Stimulated activated CD4-positive, alpha-beta T cell treated with anti-CD3 and anti-CD28 coated beads, Interleukin-1b, Interleukin-23, amount 100 ng/mL, for 24 hours (primary cell): ENCODE results near the gene PSMC5.
"Not testable (repeated sequence)": the region's sequence is repeated elsewhere in the genome, so short reads cannot be mapped to it uniquely, and the experiment has no call there.

Experiments used
- DNase-seq, 4 experiments: peaks; one replicate each; pipeline ENCODE4 v3.0.0-alpha.2; 2020; ENCODE audit warnings: low read depth in 4 of 4, low spot score in 1 of 4

PSMC5 gene

DNA sequence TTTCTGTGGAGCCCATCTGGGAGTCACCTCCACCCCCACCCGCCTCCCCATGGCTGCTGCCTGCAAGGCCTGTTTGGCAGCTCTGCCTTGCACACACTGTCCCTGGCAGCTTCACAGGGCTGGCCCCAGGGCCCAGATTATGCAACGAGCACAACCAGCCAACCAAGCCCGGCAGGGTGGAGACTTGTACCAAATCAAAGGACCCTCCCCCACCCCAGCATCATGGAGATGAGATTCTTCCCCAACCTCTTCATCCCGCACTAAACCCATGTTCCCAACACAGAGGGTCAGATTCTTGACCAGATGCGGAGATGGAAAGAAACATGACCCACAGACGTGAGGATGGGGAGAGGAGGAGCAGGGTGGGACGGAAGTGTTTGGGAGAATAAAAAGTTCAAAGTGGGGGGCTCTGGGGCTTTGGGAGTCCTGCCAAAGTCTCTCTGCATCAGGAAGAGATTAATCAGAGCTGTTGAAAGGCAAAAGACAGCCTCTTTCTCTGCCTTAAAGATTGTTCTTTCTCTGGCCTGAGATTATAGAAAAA is 11.5 kb downstream of the PSMC5 start:
- DNase-seq = no peak

DNA sequence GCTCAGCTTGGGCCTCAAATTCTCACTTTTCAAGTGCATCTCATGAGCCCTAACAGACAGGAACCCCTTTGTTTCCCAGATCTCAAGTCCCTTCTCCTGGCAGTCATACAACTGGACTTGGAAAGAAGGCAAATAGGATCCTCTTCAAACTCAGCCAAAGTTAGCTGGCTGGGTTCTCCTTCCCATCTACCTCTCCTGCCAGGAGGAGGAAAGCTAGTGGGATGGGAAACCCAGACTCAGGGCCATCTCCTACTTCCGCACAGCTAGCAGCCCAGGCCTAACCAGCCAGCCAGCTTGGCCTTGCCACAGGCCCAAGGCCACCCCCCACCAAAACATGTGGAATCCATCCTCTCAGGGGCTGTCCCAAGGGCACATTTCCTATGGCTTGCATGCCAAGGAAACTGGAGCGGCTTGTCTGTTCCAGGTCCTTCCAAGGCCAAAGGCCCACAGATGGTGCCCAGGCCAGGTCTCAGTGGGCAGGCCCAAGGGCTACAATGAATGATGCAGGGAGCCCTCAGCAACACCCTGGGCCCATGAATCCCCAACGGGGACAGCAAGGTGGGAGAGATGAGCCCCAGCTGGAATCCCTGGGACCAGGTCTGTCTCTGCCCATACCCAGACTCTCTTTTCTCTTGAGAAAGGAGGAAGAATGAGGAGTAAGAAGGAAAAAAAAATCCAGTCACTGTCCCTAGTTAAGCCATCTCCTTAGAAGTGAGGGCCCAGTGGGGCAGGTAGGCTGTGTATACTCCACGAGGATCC is 13.5 kb downstream of the PSMC5 start:
- no peak for DNase-seq

DNA sequence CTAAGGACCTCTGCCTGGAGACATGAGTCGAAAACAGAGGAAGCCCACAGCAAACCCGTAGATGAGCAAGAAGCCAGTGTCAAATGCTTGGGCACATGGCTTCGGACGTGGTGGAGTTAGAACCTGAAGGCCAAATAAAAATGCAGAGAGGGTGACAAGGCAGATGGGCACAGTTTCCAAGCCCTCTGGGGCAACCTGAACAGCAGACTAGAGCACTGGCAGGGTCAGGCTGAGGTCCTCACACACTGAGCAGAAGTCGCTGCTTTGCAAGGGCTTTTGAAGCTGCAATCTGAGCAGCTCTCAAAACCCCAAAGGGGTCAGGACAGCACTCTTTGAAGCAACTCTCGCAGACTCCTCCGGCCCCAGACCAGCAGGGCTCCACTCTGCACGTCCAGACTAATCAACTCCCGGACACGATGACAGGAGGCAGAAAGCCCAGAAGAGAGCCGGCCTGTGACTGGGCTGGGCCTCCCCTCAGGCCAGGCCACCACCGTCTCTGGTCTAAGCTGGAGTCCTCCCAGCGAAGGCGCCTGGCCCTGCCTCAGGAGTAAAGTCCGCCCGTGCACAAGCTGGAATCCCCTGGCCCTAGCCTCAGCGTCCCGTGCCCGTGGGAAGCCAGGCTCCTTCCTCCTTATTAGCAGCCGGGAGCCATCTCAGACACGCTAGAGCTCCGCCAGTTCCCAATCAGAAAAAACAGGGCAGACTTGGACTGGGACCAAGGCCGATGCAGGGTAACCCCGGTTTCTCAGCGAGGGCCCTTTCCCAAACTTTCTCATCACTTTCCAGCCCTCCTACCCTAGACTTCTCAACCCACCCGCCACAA is 14.3 kb downstream of the PSMC5 start:
- no peak for DNase-seq

DNA sequence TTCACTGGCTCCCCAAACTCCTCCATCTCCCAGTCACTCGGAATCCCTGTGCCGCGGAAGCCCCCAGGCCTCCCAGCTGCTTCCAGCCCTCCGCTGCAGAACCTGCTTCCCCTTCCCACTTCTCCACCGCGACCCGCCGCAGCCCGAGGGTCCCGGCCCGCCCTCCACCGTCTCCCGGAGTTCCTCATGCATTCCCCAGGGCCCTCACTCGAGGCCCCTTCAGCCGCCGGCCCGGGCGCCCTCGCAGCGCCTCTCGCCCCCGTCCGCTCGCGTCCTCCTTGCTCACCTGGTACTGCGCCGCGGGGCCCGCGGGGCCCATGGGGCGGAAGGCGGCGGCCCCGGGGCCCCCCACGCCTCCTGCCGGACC is 14.9 kb downstream of the PSMC5 start:
- DNase-seq = no peak

- peak; percentile 97 to 98 (median 98) for DNase-seq
Measured at GRCh38 chr17:63842540-63843386, 15.5 kb downstream of the PSMC5 start, which contains the start of gene SMARCD2. TSS of gene SMARCD2 (minus strand) at chr17:63842685. CDS start at chr17:63842674, 11 bp downstream.

DNA sequence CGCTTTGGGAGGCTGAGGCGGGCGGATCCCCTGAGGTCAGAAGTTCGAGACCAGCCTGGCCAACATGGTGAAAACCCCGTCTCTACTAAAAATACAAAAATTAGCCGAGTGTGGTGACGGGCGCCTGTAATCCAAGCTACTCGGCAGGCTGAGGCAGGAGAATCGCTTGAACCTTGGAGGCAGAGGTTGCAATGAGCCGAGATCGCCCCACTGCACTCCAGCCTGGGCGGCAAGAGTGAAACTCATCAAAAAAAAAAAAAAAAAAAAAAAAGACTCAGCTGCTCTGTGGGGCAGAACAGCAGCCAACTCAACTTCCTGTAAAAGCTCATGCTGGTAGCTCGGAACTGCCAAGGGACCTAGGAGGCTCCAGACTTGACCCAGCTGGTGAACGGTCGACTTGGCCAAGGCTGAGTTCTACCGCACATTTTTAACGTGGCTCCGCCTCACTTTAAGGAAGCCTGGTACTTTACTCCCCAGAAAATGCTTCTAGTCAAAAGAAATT is 16.2 kb downstream of the PSMC5 start:
- not testable (repeated sequence) for DNase-seq

DNA sequence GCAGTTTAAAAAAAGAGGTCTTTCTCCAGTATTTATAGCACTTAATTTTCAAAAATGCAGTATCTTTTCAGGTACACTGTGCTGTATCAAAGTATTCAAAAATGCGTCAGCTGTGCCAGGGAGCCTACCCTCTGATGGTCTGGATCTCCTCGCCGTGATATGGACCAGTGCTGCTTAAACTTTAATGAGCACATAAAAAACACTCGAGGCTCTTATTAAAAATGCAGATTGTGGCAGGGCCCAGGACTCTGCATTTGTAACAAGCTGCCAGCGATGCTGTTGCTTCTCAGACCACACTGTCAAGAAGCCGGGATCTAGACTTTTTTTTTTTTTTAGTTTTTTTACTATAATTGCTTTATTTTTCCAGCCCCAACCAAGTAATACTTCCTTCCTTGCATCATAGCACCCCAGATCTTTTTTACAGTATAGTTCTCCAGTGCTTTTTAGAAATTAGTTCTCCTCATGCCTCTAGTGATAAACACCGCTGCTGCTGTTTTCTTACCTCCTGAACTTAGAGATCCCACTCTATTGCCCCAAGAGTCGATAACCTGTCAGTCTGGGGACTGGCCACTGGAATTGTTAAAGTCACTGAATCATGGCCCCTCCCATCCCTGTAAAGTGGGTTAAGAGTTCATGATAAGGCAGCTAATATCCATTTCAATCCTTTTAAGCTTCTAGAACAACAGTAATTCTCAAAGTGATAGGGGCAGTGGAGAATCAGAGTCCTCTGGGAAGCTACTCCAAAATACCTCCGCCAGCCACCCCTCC is 16.9 kb downstream of the PSMC5 start:
- no peak for DNase-seq

DNA sequence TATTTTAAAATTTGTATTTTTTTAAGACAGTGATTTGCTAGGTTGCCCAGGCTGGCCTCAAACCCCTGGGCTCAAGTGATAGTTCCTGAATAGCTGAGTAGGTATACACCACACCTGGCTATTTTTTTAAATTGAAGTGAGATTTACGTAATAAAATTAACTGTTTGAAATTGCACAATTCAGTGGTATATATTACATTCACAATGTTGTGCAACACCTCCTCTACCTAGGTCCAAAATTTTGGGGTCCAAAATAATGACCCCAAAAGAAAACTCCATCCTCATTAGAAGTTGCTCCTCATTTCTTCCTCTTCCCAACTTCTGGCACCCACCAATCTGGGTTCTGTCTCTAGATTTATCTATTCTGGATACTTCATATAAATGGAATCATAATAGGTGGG is 18.3 kb downstream of the PSMC5 start:
- no peak for DNase-seq

GRCh38 chr17:63847525-63848249 is 20.5 kb downstream of the PSMC5 start:
- no peak for DNase-seq

- peak; percentile 93 to 97 (median 96) for DNase-seq
Measured at GRCh38 chr17:63848834-63849689, 21.8 kb downstream of the PSMC5 start.

DNA sequence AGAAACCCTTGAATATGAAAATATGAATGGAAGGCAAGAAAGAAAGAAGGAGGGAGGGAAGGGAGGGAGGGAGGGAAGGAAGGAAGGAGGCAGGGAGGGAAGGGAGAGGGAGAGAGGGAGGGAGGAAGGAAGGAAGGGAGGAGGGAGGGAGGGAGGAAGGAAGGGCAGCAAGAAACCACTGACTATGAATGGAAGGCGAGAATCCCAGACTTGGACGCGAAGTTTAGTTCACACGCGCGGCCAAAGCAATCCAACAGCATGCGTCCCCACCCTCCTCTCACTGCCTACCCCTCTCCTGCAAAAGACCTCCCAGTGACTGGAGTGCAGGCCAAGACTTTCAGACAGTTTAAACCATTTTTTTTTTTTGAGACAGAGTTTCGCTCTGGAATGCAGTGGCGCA is 23.2 kb downstream of the PSMC5 start:
- DNase-seq = no peak

DNA sequence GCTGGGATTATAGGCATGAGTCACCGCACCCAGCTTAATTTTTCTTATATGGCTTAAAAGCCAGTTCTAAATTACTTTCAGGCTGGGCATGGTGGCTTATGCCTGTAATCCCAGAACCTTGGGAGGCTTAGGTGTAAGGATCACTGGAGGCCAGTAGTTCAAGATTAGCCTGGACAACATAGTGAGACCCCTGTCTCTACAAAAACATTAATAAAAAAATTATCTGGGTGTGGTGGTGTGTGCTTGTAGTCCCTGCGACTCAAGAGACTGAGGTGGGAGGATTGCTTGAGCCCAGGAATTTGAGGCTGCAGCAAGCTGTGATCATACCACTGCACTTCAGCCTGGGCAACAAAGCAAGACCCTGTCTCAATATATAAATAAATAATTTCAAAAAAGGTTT is 26.0 kb downstream of the PSMC5 start:
- no peak for DNase-seq

GRCh38 chr17:63854709-63855108 is 27.5 kb downstream of the PSMC5 start:
- no peak for DNase-seq

GRCh38 chr17:63855185-63855584 is 28.0 kb downstream of the PSMC5 start:
- DNase-seq = no peak

DNA sequence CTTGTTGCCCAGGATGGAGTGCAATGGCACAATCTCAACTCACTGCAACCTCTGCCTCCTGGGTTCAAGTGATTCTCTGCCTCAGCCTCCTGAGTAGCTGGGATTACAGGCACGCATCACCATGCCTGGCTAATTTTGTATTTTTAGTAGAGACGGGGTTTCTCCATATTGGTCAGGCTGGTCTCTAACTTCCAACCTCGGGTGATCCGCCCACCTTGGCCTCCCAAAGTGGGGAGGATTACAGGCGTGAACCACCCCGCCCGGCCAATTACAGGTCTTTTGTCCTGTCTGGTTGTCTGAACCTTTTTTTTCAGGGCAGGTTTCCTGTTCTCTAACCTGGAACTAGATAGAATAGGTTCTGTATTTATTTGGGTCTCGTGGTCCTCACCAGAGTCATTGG is 29.2 kb downstream of the PSMC5 start:
- not testable (repeated sequence) for DNase-seq

DNA sequence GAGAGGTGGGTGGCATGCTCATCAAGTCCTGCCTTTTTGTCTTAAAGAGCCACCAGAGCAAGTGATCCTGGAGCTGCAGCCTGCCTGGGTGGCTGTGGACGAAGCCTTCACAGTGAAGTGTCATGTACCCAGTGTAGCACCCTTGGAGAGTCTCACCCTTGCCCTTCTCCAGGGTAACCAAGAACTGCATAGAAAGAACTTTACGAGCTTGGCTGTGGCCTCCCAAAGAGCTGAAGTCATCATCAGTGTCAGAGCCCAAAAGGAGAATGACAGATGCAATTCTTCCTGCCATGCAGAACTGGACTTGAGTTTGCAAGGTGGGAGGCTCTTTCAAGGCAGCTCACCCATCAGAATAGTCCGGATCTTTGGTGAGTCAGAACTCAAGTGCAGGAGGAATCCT is 32.0 kb downstream of the PSMC5 start:
- no peak for DNase-seq

- DNase-seq = not testable (repeated sequence)
Measured at GRCh38 chr17:63866625-63867024, 39.4 kb downstream of the PSMC5 start.

GRCh38 chr17:63869491-63870291 is 42.5 kb downstream of the PSMC5 start:
- DNase-seq = not testable (repeated sequence)
